ENCODE results near the gene TMPRSS11A.

TMPRSS11A gene

DNA sequence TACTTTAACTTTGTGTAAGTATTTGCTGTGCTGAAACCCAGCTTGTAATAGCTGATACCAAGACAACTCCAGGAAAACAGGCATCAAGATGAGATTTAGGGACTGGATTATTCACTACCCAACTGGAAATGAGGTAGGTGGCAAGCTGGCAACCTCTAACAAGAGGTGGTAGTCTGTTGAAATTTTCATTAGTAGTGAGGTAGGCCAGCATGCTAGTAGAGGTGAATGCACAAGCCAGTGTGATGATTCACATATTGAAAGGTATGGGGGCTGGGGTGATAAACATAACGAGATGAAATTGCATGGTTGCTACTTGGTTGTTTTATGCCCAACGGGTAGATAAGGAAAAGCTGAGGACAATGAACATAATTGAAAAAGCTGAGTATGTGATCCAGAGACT, 71.0 kb downstream of the TMPRSS11A start:
- DNase-seq (ENCODE audit: low read depth), result no peak
- H3K4me3 ChIP-seq (ENCODE audit: low read length), result no peak overlapping the region

DNA sequence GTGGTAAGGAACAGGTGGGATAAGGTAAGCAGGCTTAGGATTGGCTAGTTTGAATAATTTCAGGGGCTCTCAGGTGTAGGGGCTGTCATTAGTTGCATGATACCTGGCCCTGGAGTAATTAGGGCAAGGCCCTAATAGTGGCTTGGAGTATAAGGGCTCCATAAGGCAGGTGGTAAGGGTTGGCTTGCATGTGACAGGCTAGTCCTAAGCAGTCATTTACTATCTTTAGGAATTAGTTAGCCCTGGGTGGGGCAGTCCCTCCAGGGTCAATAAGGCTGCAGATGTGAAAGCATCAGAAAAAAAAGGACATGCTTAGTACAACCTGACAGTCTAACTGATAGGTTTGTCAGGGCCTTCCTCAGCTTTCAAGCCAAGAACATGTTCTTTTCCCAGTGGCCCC, 71.6 kb downstream of the TMPRSS11A start:
- TF ChIP-seq CTCF (conservative IDR thresholded peaks at IDR 0.05; ENCODE audit: low read length), result no peak
- DNase-seq (ENCODE audit: low read depth), result no peak
- no peak overlapping the region for H3K4me3 ChIP-seq (ENCODE audit: low read length)

More for the DNA sequence above, 71.0 kb downstream of the TMPRSS11A start:
- no peak for TF ChIP-seq CTCF (conservative IDR thresholded peaks at IDR 0.05; ENCODE audit: low read length)

GRCh38 chr4:67886281-67886680, 77.0 kb downstream of the TMPRSS11A start:
- DNase-seq (ENCODE audit: low read depth), result no peak
- no peak overlapping the region for H3K4me3 ChIP-seq (ENCODE audit: low read length)
- TF ChIP-seq CTCF (conservative IDR thresholded peaks at IDR 0.05; ENCODE audit: low read length), result no peak

GRCh38 chr4:67885762-67886161, 77.5 kb downstream of the TMPRSS11A start:
- TF ChIP-seq CTCF (conservative IDR thresholded peaks at IDR 0.05; ENCODE audit: low read length), result no peak
- DNase-seq (ENCODE audit: low read depth), result peak; percentile 85

GRCh38 chr4:67884701-67885100, 78.6 kb downstream of the TMPRSS11A start:
- H3K4me3 ChIP-seq (ENCODE audit: low read length), result no peak overlapping the region
- TF ChIP-seq CTCF (conservative IDR thresholded peaks at IDR 0.05; ENCODE audit: low read length), result no peak
- no peak for DNase-seq (ENCODE audit: low read depth)

More at GRCh38 chr4:67885762-67886161, 77.5 kb downstream of the TMPRSS11A start:
- H3K4me3 ChIP-seq (ENCODE audit: low read length), result no peak overlapping the region

DNA sequence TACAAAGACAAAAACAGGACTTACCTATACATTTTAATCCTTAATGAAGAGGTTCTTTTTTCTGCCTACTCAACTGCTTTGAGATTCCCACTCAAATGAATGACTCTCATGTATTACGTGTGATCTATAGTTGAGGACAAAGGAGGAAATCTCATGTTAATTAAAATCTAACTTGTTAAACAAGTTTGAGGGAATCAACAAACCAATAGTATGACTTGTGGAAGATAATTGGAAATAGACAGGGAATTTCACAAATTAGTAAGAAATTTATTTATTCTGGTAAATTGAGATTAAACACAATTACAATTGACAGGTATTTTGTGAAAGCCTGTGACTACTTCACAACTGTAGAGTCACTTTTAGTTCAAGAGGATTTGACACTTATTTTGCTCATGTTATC, 79.4 kb downstream of the TMPRSS11A start, which contains the start of gene TMPRSS11D:
TMPRSS11D (minus strand) TSS at position 101 of the 400 bp plus-strand sequence; CDS start at position 32, 69 bp downstream.
- no peak for TF ChIP-seq CTCF (conservative IDR thresholded peaks at IDR 0.05; ENCODE audit: low read length)
- DNase-seq (ENCODE audit: low read depth), result no peak
- no peak within 1 kb of the TSS for H3K4me3 ChIP-seq (ENCODE audit: low read length)

DNA sequence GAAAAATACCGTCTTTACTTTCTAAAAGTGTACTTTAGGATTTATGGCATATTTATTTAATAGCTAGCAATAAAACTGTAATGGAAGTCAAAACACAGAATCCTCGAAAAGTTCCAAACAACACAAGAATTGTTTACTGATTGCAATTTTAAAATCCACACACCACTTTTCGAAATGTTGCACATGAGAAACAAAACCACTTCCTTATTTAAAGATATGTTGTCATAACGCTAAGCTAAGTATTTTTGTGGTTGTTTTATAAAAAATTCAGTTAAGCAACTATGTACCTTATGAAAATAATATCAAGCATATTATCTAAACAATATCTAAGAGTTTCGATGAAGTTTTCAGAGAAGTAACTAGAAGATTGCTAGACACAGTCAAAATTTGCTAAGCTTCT, 79.8 kb downstream of the TMPRSS11A start:
- TF ChIP-seq CTCF (conservative IDR thresholded peaks at IDR 0.05; ENCODE audit: low read length), result no peak
- DNase-seq (ENCODE audit: low read depth), result no peak
- H3K4me3 ChIP-seq (ENCODE audit: low read length), result no peak overlapping the region

Measured in AG10803 (cell line).